Left ventricle myocardium inferior (tissue), 1 donor: Measurements from ENCODE around the gene KNG1. TPM values are rescaled to one million over a fixed set of nuclear protein-coding genes. Genes with fewer than 3 reads are reported as not detected.

Experiments used
- DNase-seq: peaks from one replicate; pipeline ENCODE4 v3.0.0-alpha.2; 2020
- H3K27ac ChIP-seq: fragments of 200-600 bp; replicated peaks from 2 replicates; pipeline ENCODE4 v1.8.0; 2021
- H3K27me3 ChIP-seq: fragments of 200-600 bp; 2 replicates; pipeline ENCODE4 v1.8.0; 2021; ENCODE audit warnings: low read depth
- H3K36me3 ChIP-seq: fragments of 200-600 bp; 2 replicates; pipeline ENCODE4 v1.8.0; 2021
- H3K4me1 ChIP-seq: fragments of 200-600 bp; 2 replicates; pipeline ENCODE4 v1.8.0; 2021
- H3K4me3 ChIP-seq: fragments of 200-600 bp; 2 replicates; pipeline ENCODE4 v1.8.0; 2021; ENCODE audit warnings: mild to moderate bottlenecking, moderate library complexity
- H3K9me3 ChIP-seq: fragments of 200-600 bp; replicated peaks from 2 replicates; pipeline ENCODE4 v1.8.0; 2021
- intact Hi-C: fragments of 100-400 bp; cut with micrococcal nuclease; formaldehyde crosslinking; loops from one replicate; pipeline ENCODE4 v1.11.0; 2022
- total RNA-seq: library from RNA; stranded (reverse); fragmentation: NEBNext Ultra II Directional; extraction: Animal tissue kit (Norgen Biotek cat#: 25700); gene quantifications from one replicate; pipeline ENCODE4 v1.2.1, GENCODE V29; 2021
- TF ChIP-seq, protein P1 (sequence below): fragments of 200-600 bp; IDR thresholded peaks from 2 replicates; pipeline ENCODE4 v1.8.0; 2021; ENCODE audit warnings: antibody characterized with exemption, mild to moderate bottlenecking, borderline replicate concordance
- donor health status: DM: no; HTN: yes; CAD: no; lungs with severe emphysema.

KNG1 gene
- total RNA-seq, 1 donor from 2014 or later, result 0.14 TPM

GRCh38 chr3:186785495-186786018 is 68.4 kb downstream of the KNG1 start:
- Histone ChIP-seq H3K27me3 (no peaks in the 10 kb centered on the region), H3K4me3 (peak overlapping the region; percentile 94), H3K9me3 (no peaks in the 10 kb centered on the region), H3K27ac (no peak overlapping the region), H3K4me1 (peaks cover 69% of the 10 kb centered on the region), H3K36me3 (peaks cover 64% of the 10 kb centered on the region)
- no peak for DNase-seq
- intact Hi-C loops, result no loop called here
- TF ChIP-seq, protein P1, sequence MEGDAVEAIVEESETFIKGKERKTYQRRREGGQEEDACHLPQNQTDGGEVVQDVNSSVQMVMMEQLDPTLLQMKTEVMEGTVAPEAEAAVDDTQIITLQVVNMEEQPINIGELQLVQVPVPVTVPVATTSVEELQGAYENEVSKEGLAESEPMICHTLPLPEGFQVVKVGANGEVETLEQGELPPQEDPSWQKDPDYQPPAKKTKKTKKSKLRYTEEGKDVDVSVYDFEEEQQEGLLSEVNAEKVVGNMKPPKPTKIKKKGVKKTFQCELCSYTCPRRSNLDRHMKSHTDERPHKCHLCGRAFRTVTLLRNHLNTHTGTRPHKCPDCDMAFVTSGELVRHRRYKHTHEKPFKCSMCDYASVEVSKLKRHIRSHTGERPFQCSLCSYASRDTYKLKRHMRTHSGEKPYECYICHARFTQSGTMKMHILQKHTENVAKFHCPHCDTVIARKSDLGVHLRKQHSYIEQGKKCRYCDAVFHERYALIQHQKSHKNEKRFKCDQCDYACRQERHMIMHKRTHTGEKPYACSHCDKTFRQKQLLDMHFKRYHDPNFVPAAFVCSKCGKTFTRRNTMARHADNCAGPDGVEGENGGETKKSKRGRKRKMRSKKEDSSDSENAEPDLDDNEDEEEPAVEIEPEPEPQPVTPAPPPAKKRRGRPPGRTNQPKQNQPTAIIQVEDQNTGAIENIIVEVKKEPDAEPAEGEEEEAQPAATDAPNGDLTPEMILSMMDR, result no peak

- Histone ChIP-seq H3K4me1 (peaks cover 69% of the 10 kb centered on the region), H3K4me3 (peak overlapping the region; percentile 94), H3K9me3 (no peaks in the 10 kb centered on the region), H3K27me3 (no peaks in the 10 kb centered on the region), H3K36me3 (peaks cover 65% of the 10 kb centered on the region), H3K27ac (no peak overlapping the region)
- intact Hi-C loops, result no loop called here
- DNase-seq, result no peak
- TF ChIP-seq, protein P1, result no peak
These were observed 69.8 kb downstream of the KNG1 start for GRCh38 chr3:186786922-186787321.

DNA sequence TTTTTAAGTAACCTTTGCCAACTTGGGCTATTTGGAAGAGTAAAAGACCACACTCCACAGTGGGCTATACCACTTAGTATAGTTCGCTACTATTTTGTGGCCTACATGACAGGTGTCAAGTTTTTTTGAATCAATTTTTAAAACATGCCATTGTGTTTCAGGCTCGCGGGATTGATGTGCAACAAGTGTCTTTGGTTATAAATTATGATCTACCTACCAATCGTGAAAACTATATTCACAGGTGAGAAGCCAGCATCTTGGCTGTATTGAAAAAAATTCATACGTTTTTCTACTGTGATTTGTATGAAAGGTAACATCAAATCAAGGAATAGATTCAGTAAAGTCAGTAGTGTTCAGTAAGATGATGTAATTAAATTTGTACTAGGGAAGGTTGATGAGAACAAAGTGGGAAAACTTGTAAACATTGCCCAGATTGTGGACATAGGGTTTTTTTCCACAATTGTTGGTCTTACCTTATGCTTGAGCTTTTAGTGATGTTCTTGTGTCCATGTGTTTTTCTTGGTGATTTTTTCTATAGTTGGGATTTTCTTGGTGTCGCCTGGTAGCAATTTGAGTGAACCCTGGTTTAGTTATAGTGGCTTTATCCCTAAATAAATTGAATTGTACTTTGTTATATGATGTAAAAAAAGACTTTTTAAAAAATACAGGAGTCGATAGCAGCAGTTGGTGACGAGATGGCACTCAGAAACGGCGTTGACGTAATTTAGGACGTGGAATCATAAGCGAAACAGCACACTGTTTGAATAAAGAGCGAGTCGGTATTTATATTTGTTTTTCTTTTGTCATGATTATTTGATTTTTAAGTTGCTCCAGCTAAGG is 70.7 kb downstream of the KNG1 start:
- DNase-seq, result no peak
- Histone ChIP-seq H3K36me3 (peaks cover 65% of the 10 kb centered on the region), H3K9me3 (no peaks in the 10 kb centered on the region), H3K4me3 (peak overlapping the region; percentile 94), H3K4me1 (peaks cover 60% of the 10 kb centered on the region), H3K27me3 (no peaks in the 10 kb centered on the region), H3K27ac (no peak overlapping the region)
- intact Hi-C loops, result no loop called here
- TF ChIP-seq, protein P1, result no peak

- no peak for DNase-seq
- Histone ChIP-seq H3K36me3 (peaks cover 68% of the 10 kb centered on the region), H3K4me1 (peaks cover 55% of the 10 kb centered on the region), H3K27me3 (no peaks in the 10 kb centered on the region), H3K4me3 (peak overlapping the region; percentile 9), H3K9me3 (no peaks in the 10 kb centered on the region), H3K27ac (no peak overlapping the region)
- TF ChIP-seq, protein P1, result no peak
- intact Hi-C loops, result no loop called here
These were observed 71.6 kb downstream of the KNG1 start for GRCh38 chr3:186788482-186789370.

DNA sequence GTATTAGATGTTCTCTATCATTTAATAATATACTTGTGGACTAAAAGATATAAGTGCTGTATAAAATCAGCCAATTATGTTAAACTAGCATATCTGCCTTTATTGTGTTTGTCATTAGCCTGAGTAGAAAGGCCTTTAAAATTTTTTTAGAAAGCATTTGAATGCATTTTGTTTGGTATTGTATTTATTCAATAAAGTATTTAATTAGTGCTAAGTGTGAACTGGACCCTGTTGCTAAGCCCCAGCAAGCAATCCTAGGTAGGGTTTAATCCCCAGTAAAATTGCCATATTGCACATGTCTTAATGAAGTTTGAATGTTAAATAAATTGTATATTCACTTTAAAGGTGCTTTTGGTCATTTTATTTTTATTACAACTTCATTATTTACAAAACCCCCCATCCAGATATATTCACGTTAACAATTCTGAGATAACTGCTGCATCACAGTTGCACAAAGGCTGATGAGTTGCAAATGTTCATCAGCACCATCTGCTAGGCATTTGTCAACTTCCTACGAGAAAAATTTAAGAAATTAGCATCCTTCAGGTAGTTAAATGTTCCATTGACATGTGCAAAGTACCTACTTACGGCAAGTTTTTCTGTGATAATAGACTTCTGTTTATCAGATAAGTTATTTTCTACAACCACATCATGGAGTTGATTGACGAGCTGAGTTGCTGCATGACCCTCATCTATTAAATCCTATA is 72.5 kb downstream of the KNG1 start:
- H3K27me3 ChIP-seq, result no peaks in the 10 kb centered on the region
- TF ChIP-seq, protein P1, result no peak
- H3K36me3 ChIP-seq, result peaks cover 73% of the 10 kb centered on the region
- H3K4me1 ChIP-seq, result peaks cover 47% of the 10 kb centered on the region
- H3K4me3 ChIP-seq, result no peak overlapping the region
- no peaks in the 10 kb centered on the region for H3K9me3 ChIP-seq
- H3K27ac ChIP-seq, result no peak overlapping the region
- intact Hi-C loops, result no loop called here
- DNase-seq, result no peak
